K562 (cell line): ENCODE results near the gene TMEM217. TPM values are rescaled to one million over a fixed set of nuclear protein-coding genes. Genes with fewer than 3 reads are reported as not detected.

Experiments used
- ETV1 ChIP-seq: fragments of 450-650 bp; conservative IDR thresholded peaks from 2 replicates; pipeline ENCODE4 v1.6.1; 2016; ENCODE audit warnings: missing genetic modification characterization, control low read depth, low read depth, missing compliant biosample characterization
- HIVEP1 ChIP-seq: fragments of 250-450 bp; sonication (Bioruptor Pico); IDR thresholded peaks from 2 replicates; pipeline ENCODE4 v1.4.0; 2020; ENCODE audit warnings: mild to moderate bottlenecking
- HNRNPL ChIP-seq: fragments of 200-400 bp; formaldehyde crosslinking; IDR thresholded peaks from 2 replicates; pipeline ENCODE4 v1.6.1; 2017; ENCODE audit warnings: low read depth, mild to moderate bottlenecking, low read length
- MED1 ChIP-seq: sonication (generic); formaldehyde crosslinking; IDR thresholded peaks from 2 replicates; pipeline ENCODE4 v1.8.1; 2023; ENCODE audit warnings: missing genetic modification reagents, borderline replicate concordance
- MYNN ChIP-seq, 2 experiments: sonication (generic); formaldehyde crosslinking in 1 of 2; IDR thresholded peaks; 2 replicates each; pipeline versions ENCODE4 v1.5.0 to v1.6.1; 2016 to 2020; ENCODE audit warnings: antibody characterized with exemption in 1 of 2, missing genetic modification reagents in 1 of 2
- NCOA1 ChIP-seq: fragments of 450-650 bp; IDR thresholded peaks from 2 replicates; pipeline ENCODE4 v1.6.1; 2016; ENCODE audit warnings: low read depth
- NFRKB ChIP-seq: fragments of 450-650 bp; IDR thresholded peaks from 2 replicates; pipeline ENCODE4 v1.6.1; 2016; ENCODE audit warnings: low read depth
- NR2C2 ChIP-seq, 2 experiments: fragments of 200-800 bp in 1 of 2; sonication (Bioruptor generic) in 1 of 2; sonication (generic) in 1 of 2; formaldehyde crosslinking in 1 of 2; IDR thresholded peaks; 2 replicates each; pipeline versions ENCODE4 v1.6.1 to v1.8.0; 2016 to 2022; ENCODE audit warnings: mild to moderate bottlenecking in 1 of 2, missing compliant biosample characterization in 1 of 2, missing genetic modification characterization in 1 of 2, missing genetic modification reagents in 1 of 2
- RBM15 ChIP-seq: fragments of 200-400 bp; formaldehyde crosslinking; IDR thresholded peaks from 2 replicates; pipeline ENCODE4 v1.6.1; 2018; ENCODE audit warnings: mild to moderate bottlenecking, low read length, moderate library complexity; ENCODE audit not compliant: insufficient read depth
- WHSC1 ChIP-seq: IDR thresholded peaks from one replicate; pipeline ENCODE4 v1.6.1; 2012; ENCODE audit warnings: low read length, control low read depth, inconsistent platforms
- ZBTB7A ChIP-seq: IDR thresholded peaks from 2 replicates; pipeline ENCODE4 v1.6.1; 2011; ENCODE audit warnings: low read depth, mild to moderate bottlenecking, low read length, moderate library complexity, borderline replicate concordance; ENCODE audit not compliant: control insufficient read depth
- polyA plus RNA-seq, 8 experiments: library from polyadenylated mRNA; depleted of rRNA in 4 of 8; stranded (reverse) in 5 of 8; unstranded in 3 of 8; fragments of >200 nt; fragmentation: Nextera tagmentation in 2 of 8; fragmentation: Illumina TruSeq in 1 of 8; extraction: Ambion mirVana in 2 of 8; extraction: Trizol in 1 of 8; gene quantifications; 2 replicates each; pipeline versions ENCODE4 v1.2.1 to v1.2.3, GENCODE V29; 2011 to 2014; ENCODE audit warnings: inconsistent platforms in 1 of 8, missing spikeins in 1 of 8
- total RNA-seq, 7 experiments: library from RNA; depleted of rRNA in 6 of 7; stranded (reverse); fragments of >200 nt in 6 of 7; fragmentation: Illumina TruSeq in 2 of 7; extraction: Trizol in 2 of 7; gene quantifications; 2 replicates each; pipeline versions ENCODE4 v1.2.1 to v1.2.3, GENCODE V29; 2011 to 2021; ENCODE audit warnings: low replicate concordance in 1 of 7
- TF ChIP-seq, protein P1 (sequence below): fragments of 450-650 bp; formaldehyde crosslinking; IDR thresholded peaks from 2 replicates; pipeline ENCODE4 v1.4.0; 2022; ENCODE audit warnings: mild to moderate bottlenecking, moderate library complexity
- TF ChIP-seq, protein P2 (sequence below): fragments of 200-800 bp; sonication (Bioruptor generic); IDR thresholded peaks from 2 replicates; pipeline ENCODE4 v1.6.1; 2017; ENCODE audit warnings: missing genetic modification characterization, missing compliant biosample characterization
- TF ChIP-seq, protein P3 (sequence below): fragments of 450-650 bp; IDR thresholded peaks from 2 replicates; pipeline ENCODE4 v1.6.1; 2017; ENCODE audit warnings: antibody characterized with exemption, mild to moderate bottlenecking
- TF ChIP-seq, protein P4 (sequence below), 3 experiments: fragments of 200-800 bp in 1 of 3; fragments of 250-450 bp in 1 of 3; fragments of 450-650 bp in 1 of 3; sonication (Bioruptor Pico) in 1 of 3; sonication (Bioruptor generic) in 1 of 3; formaldehyde crosslinking in 1 of 3; IDR thresholded peaks; 2 replicates each; pipeline versions ENCODE4 v1.6.1 to v1.8.0; 2016 to 2022; ENCODE audit warnings: mild to moderate bottlenecking in 2 of 3, missing genetic modification characterization in 2 of 3, missing compliant biosample characterization in 1 of 3, moderate library complexity in 1 of 3

The TMEM217 gene
- total and polyA plus RNA-seq, 9 of the 15 experiments (the other 6 are each of a cell fraction or from before 2014, with no cell fraction given): 1.3 to 8.0 (median 1.9) TPM

DNA sequence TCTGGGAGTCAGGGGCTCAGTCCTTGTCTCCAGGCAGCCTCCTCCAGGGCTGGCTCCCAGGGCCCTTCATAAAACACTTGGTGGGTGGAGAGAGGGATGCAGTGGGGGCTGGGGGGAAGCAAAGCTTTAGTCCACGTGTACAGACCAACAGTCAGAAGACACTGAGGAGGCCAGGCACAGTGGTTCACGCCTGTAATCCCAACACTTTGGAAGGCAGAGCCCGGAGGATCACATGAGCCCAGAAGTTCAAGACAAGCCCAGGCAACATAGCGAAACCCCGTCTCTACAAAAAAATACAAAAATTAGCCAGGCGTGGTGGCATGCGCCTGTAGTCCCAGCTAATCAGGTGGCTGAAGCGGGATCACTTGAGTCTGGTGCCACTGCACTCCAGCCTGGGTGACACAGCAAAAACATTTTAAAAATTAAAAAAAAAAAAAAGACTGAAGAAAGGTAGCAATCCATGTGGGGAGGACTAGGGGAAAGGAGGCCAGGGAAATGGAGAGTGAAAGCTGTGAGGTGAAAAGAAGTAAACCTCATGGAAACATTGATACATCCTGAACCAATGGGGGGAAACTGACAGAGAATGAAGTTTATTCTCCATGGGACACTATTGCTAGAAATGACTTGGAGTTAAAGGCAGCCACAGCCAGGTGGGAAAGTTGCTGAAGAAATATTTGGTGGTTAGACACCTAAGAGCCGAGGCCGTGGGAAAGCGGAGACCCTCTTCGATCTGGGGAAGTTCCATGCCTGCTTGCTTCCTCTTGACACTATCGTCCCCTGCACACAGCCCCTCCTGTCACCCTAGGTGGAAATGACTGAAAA, 52.6 kb downstream of the TMEM217 start (continued):
- TF ChIP-seq, protein P1, sequence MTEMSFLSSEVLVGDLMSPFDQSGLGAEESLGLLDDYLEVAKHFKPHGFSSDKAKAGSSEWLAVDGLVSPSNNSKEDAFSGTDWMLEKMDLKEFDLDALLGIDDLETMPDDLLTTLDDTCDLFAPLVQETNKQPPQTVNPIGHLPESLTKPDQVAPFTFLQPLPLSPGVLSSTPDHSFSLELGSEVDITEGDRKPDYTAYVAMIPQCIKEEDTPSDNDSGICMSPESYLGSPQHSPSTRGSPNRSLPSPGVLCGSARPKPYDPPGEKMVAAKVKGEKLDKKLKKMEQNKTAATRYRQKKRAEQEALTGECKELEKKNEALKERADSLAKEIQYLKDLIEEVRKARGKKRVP (CRISPR knock-in tag): no peak
- TF ChIP-seq MYNN (IDR thresholded peaks at IDR 0.05) (no peak), MYNN (CRISPR knock-in tag; IDR thresholded peaks at IDR 0.05) (no peak), RBM15 (no peak), ZBTB7A (peak; percentile 60; the same call in 1 of the 2 replicates), HNRNPL (0 out of 2 replicates have a peak, but pooled peaks have one; percentile 23), HIVEP1 (CRISPR knock-in tag) (0 out of 2 replicates have a peak, but pooled peaks have one; percentile 46), WHSC1 (peak; percentile 83), ETV1 (tag) (peak; percentile 15), NCOA1 (no peak), MED1 (no peak), NFRKB (peak; percentile 82), NR2C2 (CRISPR knock-in tag; IDR thresholded peaks at IDR 0.05) (no peak), NR2C2 (tag; IDR thresholded peaks at IDR 0.05) (0 out of 2 replicates have a peak, but pooled peaks have one; percentile 3)
- TF ChIP-seq, protein P2, sequence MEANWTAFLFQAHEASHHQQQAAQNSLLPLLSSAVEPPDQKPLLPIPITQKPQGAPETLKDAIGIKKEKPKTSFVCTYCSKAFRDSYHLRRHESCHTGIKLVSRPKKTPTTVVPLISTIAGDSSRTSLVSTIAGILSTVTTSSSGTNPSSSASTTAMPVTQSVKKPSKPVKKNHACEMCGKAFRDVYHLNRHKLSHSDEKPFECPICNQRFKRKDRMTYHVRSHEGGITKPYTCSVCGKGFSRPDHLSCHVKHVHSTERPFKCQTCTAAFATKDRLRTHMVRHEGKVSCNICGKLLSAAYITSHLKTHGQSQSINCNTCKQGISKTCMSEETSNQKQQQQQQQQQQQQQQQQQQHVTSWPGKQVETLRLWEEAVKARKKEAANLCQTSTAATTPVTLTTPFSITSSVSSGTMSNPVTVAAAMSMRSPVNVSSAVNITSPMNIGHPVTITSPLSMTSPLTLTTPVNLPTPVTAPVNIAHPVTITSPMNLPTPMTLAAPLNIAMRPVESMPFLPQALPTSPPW (CRISPR knock-in tag): no peak
- TF ChIP-seq, protein P3, sequence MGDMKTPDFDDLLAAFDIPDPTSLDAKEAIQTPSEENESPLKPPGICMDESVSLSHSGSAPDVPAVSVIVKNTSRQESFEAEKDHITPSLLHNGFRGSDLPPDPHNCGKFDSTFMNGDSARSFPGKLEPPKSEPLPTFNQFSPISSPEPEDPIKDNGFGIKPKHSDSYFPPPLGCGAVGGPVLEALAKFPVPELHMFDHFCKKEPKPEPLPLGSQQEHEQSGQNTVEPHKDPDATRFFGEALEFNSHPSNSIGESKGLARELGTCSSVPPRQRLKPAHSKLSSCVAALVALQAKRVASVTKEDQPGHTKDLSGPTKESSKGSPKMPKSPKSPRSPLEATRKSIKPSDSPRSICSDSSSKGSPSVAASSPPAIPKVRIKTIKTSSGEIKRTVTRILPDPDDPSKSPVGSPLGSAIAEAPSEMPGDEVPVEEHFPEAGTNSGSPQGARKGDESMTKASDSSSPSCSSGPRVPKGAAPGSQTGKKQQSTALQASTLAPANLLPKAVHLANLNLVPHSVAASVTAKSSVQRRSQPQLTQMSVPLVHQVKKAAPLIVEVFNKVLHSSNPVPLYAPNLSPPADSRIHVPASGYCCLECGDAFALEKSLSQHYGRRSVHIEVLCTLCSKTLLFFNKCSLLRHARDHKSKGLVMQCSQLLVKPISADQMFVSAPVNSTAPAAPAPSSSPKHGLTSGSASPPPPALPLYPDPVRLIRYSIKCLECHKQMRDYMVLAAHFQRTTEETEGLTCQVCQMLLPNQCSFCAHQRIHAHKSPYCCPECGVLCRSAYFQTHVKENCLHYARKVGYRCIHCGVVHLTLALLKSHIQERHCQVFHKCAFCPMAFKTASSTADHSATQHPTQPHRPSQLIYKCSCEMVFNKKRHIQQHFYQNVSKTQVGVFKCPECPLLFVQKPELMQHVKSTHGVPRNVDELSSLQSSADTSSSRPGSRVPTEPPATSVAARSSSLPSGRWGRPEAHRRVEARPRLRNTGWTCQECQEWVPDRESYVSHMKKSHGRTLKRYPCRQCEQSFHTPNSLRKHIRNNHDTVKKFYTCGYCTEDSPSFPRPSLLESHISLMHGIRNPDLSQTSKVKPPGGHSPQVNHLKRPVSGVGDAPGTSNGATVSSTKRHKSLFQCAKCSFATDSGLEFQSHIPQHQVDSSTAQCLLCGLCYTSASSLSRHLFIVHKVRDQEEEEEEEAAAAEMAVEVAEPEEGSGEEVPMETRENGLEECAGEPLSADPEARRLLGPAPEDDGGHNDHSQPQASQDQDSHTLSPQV: peak; percentile 98
- TF ChIP-seq, protein P4, sequence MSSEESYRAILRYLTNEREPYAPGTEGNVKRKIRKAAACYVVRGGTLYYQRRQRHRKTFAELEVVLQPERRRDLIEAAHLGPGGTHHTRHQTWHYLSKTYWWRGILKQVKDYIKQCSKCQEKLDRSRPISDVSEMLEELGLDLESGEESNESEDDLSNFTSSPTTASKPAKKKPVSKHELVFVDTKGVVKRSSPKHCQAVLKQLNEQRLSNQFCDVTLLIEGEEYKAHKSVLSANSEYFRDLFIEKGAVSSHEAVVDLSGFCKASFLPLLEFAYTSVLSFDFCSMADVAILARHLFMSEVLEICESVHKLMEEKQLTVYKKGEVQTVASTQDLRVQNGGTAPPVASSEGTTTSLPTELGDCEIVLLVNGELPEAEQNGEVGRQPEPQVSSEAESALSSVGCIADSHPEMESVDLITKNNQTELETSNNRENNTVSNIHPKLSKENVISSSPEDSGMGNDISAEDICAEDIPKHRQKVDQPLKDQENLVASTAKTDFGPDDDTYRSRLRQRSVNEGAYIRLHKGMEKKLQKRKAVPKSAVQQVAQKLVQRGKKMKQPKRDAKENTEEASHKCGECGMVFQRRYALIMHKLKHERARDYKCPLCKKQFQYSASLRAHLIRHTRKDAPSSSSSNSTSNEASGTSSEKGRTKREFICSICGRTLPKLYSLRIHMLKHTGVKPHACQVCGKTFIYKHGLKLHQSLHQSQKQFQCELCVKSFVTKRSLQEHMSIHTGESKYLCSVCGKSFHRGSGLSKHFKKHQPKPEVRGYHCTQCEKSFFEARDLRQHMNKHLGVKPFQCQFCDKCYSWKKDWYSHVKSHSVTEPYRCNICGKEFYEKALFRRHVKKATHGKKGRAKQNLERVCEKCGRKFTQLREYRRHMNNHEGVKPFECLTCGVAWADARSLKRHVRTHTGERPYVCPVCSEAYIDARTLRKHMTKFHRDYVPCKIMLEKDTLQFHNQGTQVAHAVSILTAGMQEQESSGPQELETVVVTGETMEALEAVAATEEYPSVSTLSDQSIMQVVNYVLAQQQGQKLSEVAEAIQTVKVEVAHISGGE (CRISPR knock-in tag; IDR thresholded peaks at IDR 0.05): 0 out of 6 replicates have a peak, but pooled peaks of 1 of the 3 experiments have one; percentile 33
